SKM-1 treated with dmso at 0.1 percent for 144 hours (cell line): Measurements from ENCODE around the gene SNTB2.
"Not testable (repeated sequence)": the region's sequence is repeated elsewhere in the genome, so short reads cannot be mapped to it uniquely, and the experiment has no call there.

ENCODE experiments used
- DNase-seq: peaks from one replicate; lab custom pipeline; 2025; ENCODE audit not compliant: unreplicated experiment; lab: John Stamatoyannopoulos, UW

Gene SNTB2

DNA sequence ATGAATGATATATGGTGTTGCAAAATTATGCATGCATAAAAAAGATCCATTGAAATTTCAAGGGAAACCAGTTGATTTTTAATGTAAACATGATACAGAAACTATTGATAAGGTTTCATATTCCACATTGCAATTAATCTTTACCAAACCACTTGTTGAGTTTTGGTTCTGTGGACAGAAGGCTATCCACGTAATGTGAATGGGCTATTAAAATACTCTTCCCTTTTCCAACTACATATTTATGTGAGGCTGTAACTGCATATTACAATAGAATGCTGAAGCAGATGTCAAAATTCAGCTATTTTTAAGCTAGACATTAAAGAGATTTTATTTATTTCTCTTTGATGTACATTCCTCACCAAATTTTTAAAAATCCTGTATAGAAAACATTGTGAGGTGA is 90.4 kb downstream of the SNTB2 start:
- DNase-seq: no peak

DNA sequence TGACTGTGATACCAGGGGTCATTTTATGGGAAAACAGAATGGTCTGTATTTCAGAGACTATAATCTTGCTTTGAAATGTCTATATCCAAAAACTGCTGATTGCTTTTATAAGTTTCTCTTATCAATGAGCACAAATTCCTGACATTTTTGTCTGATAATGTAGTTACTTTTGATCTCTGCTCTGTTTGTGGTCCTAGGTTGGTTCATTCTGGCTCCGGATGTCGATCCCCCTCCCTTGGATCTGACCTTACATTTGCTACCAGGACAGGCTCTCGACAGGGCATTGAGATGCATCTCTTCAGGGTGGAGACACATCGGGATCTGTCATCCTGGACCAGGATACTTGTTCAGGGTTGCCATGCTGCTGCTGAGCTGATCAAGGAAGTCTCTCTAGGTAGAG is 96.9 kb downstream of the SNTB2 start:
- DNase-seq: no peak

DNA sequence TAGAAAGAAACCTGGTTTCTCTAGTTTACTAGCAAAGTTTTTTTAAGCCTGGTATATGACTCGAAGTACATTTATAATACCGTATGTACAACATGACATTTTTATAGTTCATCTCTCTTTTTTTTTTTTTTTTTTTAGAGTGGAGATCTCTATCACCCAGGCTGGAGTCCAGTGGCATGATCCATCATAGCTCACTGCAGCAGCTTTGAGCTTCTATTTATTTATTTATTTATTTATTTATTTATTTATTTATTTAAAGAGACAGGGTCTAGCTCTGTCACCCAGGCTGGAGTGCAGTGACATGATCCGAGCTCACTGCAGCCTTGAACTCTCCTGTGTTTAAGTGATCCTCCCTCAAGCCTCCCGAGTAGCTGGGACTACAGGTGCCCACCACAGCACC is 98.3 kb downstream of the SNTB2 start:
- no peak for DNase-seq

DNA sequence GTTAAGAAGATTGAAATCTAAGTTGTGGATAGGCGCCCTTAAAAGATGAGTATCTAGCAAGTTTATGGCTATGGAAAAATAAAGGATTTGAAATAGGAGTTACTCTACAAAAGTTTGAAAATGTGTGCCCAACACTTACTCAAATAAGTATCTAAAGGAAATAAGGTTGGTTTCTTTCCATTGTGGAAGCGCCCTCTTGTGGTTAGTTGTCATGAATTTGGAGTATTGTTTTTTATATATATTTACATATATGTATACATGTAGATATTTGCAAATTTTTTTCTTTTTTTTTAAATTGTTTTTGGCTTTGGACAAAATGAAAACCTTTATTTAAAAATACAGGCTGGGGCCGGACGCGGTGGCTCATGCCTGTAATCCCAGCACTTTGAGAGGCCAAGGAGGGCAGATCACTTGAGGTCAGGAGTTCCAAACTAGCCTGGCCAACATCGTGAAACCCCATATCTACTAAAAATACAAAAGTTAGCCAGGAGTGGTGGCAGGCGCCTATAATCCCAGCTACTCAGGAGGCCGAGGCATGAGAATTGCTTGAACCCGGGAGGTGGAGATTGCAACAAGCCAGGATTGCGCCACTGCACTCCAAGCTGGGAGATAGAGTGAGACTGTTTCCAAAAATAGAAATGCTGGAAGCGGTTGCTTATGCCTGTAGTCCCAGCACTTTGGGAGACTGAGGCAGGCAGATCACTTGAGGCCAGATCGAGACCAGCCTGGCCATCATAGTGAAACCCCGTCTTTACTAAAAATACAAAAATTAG is 100.2 kb downstream of the SNTB2 start:
- peak; percentile 14 for DNase-seq

- DNase-seq: not testable (repeated sequence)
These were observed 104.7 kb downstream of the SNTB2 start for GRCh38 chr16:69291657-69292056.

- DNase-seq: no peak
These were observed 106.4 kb downstream of the SNTB2 start for GRCh38 chr16:69293401-69293800.

GRCh38 chr16:69294051-69294450 is 107.1 kb downstream of the SNTB2 start:
- no peak for DNase-seq

GRCh38 chr16:69296771-69297170 is 109.8 kb downstream of the SNTB2 start:
- not testable (repeated sequence) for DNase-seq

DNA sequence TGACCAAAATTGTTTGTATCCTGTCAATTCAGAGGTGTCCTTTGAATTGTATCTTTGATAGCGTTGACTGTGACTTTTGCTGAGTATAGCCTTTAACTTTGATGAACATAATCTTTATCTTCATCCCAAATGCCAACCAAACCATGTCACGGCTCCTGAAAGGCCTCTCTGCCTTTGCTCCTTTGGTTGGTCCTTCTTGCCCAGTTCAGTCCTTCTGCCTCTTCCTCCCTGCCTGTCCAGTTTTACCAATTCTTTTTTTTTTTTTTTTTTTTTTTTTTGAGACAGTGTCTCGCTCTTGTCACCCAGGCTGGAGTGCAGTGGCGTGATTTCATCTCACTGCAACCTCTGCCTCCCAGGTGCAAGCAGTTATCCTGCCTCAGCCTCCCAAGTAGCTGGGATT is 111.3 kb downstream of the SNTB2 start:
- no peak for DNase-seq

GRCh38 chr16:69301187-69301586 is 114.2 kb downstream of the SNTB2 start:
- DNase-seq: no peak

GRCh38 chr16:69301861-69302260 is 114.9 kb downstream of the SNTB2 start:
- no peak for DNase-seq

- no peak for DNase-seq
These were observed 115.3 kb downstream of the SNTB2 start for GRCh38 chr16:69302301-69302700.

DNA sequence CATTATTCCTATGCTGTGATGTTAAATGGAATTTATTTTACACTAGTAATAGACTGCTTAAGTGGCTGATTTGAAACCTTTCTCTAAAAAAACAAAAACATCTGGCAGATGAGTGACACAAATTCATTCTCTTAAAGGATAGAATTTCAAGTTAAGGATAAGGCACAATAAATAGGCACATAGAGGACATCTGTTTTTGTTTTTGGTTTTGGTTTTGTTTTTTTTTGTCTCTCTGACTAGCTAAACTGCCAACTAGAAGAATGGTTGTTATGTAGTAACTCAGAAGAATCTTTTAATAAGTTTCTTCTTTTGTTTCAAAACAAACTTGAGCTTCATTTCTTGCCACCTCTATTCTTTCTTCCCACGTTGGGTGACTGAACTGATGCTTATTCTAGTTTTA is 119.1 kb downstream of the SNTB2 start:
- no peak for DNase-seq

DNA sequence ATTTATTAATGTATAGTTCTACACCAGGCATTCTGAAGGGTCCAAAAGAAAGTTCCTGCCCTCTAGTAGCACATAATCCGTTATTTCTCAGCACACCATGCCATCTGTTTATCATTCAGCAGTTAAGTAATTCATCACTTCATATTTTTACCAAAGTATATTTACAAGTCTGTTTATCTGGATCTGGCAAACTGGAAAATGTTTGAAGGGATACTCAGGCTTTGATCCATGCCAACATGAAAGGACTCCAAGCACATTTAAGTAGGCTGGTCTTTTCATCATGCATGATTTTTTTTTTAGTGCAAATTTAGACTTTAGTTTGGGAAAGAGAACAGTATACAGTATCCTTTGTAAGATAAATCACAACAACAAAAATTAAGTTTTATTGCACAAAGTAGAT is 120.1 kb downstream of the SNTB2 start:
- no peak for DNase-seq

DNA sequence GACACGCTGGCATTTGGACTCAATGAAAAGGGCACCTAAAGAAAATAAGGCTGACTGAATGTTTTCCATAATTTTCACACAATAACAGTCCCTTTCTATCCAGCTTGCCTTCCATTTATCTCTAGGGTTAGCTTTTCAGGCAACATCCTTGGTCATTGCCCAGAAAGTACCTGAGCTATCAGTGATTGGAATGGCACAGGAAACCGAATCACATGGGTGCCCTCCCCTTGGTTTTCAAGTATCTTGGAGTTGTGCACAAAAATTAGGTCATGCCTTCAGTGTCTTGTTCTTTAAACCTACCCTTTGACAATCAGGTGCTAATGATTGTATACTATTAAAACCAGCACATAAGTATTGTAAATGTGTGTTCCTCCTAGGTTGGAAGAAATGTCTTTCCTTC is 120.9 kb downstream of the SNTB2 start:
- DNase-seq: no peak

GRCh38 chr16:69309316-69309715 is 122.4 kb downstream of the SNTB2 start:
- DNase-seq: no peak

- DNase-seq: peak; percentile 96
These were observed 123.9 kb downstream of the SNTB2 start, which contains the start of gene VPS4A for GRCh38 chr16:69310653-69311532. Gene VPS4A, plus strand, starts transcription at chr16:69311350. Its CDS starts 162 bp downstream, at chr16:69311512.

DNA sequence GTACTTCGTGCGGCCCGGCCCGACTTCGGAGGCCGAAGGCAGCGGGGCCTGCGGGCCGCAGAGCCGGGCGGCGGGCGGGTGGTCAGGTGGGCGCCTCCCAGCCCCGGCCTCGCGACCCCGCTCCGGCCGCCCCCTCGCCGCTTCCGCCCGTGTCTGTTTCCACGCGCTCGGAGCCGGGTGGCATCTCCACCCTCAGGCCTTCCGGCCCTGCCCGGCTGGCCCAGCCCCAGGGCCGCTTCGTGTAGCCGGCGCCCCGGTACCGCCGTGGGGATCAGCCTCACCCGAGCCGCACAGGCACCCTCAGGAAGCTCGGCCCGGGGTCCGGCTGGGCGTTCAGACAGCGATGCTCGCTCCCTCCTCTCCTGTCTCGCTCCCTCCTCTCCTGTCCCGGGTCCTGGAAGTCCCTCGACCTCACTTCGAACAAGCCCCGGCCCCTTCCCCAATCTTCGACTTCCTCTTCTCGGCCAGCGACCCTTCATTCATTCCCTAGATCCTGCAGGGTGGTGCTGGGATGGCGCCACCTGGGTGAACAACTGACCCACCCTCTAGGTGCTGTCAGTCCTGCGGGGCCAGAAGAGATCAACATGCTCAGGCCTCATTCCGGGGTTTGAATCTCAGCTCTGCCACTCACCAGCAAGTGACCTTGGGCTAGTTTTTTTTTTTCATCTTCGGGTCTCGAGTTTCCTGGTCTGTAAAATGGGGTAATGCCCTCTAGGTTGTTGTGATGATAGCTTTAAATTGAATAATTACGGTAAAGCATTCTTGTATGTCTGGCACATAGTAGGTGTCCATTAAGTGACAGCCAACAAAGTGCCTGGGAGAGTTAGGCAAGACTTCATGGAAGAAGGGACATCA is 124.8 kb downstream of the SNTB2 start:
- DNase-seq: no peak

DNA sequence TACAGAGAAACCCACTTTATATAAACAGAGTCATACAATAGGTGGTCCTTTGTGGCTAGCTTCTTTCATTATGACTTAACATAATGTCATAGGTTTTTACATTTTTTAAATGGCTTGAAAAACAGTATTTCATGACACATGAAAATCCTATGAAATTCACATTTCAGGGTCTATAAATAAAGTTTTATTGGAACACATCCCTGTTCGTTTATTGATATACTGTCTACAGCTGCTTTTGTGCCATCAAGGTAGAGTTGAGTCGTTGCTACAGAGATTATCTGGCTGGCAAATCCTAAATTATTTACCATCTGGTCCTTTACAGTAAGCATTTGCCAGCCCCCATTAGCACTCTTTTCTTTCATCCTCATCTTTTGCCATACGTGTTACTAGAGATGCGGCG is 126.5 kb downstream of the SNTB2 start:
- no peak for DNase-seq

- no peak for DNase-seq
These were observed 127.6 kb downstream of the SNTB2 start for GRCh38 chr16:69314534-69314933.
